Measurements from ENCODE around the gene PRPH2.

GRCh38 chr6:42766163-42766670, 43.8 kb upstream of the PRPH2 start:
- no peak for TF ChIP-seq CTCF (IDR thresholded peaks at IDR 0.05)
- TF ChIP-seq POLR2A (IDR thresholded peaks at IDR 0.05), result no peak
- TF ChIP-seq EP300 (IDR thresholded peaks at IDR 0.05), result no peak
- no peak for TF ChIP-seq POLR2AphosphoS5 (IDR thresholded peaks at IDR 0.05)

All from gastroesophageal sphincter (tissue), 3 donors.